ENCODE measurements around the gene DNAJB1.

DNAJB1 gene

DNA sequence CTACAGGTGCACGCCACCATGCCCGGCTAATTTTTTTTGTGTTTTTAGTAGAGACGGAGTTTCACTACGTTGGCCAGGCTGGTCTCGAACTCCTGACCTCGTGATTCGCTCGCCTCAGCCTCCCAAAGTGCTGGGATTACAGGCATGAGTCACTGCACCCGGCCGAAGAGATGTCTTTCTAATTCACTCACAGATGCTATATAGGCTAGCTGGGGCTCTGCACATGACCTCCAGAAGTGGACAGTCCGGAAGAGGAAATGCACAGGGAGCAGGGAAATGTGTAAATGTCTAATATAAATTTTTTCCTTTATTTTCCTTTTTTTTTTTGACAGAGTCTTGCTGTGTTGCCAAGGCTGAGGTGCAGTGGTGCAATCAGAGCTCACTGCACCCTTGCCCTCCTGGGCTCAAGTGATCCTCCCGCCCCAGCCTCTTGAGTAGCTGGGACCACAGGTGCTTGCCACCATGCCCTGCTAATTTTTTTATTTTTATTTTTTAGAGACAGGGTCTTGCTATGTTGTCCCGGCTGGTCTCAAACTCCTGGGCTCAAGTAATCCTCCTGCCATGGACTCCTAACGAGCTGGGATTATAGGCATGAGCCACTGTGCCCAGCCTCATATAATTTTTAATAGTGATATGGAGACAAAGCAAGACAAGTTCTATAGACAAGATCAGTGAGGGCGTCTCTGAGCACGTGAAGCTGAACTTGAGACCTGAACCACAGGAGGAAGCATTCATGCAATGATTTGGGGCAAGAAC is 30.6 kb downstream of the DNAJB1 start:
- DNase-seq (ENCODE audit: insufficient read length, low spot score) (no peak), FAIRE-seq (no peak)
- TF ChIP-seq SPI1 (IDR thresholded peaks at IDR 0.05; ENCODE audit: low read depth, low read length) (no peak), POLR2AphosphoS5 (IDR thresholded peaks at IDR 0.05; ENCODE audit: low read depth, low read length) (no peak), POLR2A (IDR thresholded peaks at IDR 0.05; ENCODE audit: low read depth, low read length) (no peak), PAX5 (IDR thresholded peaks at IDR 0.05; ENCODE audit: insufficient read depth, low read length, severe bottlenecking) (no peak), POU2F2 (IDR thresholded peaks at IDR 0.05; ENCODE audit: low read depth, low read length) (no peak), TAF1 (IDR thresholded peaks at IDR 0.05; ENCODE audit: low read depth, low read length) (no peak)

DNA sequence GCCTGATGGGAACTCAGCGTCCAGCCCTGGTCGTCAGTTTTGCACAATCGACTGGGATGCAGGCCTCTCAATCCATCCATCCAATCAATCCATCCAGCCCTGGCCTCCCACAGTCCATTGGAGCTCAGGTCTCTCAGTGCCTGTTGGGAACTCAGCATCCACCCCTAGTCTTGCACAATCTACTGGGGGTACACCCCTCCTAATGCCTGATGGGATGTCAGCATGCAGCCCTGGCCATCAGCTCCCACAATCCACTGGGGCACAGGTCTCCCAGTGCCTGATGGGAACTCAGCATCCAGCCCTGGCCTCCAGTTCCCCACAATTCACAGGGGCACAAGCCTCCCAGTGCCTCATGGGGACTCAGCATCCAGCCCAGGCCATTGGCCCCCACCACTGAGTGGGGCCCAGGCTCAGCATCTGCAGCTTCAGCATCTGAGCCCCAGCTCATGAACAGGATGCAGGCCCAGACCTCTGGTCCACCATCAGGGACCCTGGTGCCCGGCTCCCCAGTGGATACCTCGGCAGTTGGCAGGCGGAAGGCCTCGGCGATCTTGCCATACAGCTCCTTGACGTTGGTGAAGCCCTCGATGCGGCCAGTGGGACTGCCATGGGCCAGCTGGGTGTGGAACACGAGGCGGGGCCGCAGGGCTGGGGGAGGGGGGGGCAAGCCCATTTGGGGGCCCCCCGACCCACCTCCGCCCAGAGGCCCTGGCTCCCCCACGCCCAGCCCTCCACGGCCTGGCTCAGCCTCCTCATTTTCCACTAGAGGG is 35.8 kb downstream of the DNAJB1 start:
- FAIRE-seq (peak; percentile 55), DNase-seq (ENCODE audit: insufficient read length, low spot score) (no peak)
- TF ChIP-seq POU2F2 (IDR thresholded peaks at IDR 0.05; ENCODE audit: low read depth, low read length) (no peak), SPI1 (IDR thresholded peaks at IDR 0.05; ENCODE audit: low read depth, low read length) (no peak), PAX5 (IDR thresholded peaks at IDR 0.05; ENCODE audit: insufficient read depth, low read length, severe bottlenecking) (no peak), TAF1 (IDR thresholded peaks at IDR 0.05; ENCODE audit: low read depth, low read length) (no peak), POLR2A (IDR thresholded peaks at IDR 0.05; ENCODE audit: low read depth, low read length) (no peak), POLR2AphosphoS5 (IDR thresholded peaks at IDR 0.05; ENCODE audit: low read depth, low read length) (no peak)

DNA sequence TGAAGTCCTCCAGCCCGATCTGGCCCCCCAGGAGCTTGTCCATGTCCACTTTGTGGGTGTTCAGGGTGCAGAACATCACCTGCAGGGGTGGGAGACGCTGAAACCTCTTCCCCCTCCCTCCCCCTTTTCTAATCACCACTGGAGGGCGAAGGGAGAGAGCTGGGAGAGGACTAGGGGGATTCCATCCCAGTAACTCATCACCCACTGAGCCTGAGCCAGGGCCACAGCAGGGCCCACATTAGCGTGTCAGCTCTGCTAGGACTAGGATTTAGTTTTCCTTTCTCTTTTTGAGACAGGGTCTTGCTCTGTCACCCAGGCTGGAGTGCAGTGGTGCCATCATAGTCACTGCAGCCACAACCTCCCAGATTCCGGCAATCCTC is 37.5 kb downstream of the DNAJB1 start:
- FAIRE-seq (no peak), DNase-seq (ENCODE audit: insufficient read length, low spot score) (no peak)
- TF ChIP-seq POLR2AphosphoS5 (IDR thresholded peaks at IDR 0.05; ENCODE audit: low read depth, low read length) (no peak), POU2F2 (IDR thresholded peaks at IDR 0.05; ENCODE audit: low read depth, low read length) (no peak), POLR2A (IDR thresholded peaks at IDR 0.05; ENCODE audit: low read depth, low read length) (no peak), TAF1 (IDR thresholded peaks at IDR 0.05; ENCODE audit: low read depth, low read length) (no peak), SPI1 (IDR thresholded peaks at IDR 0.05; ENCODE audit: low read depth, low read length) (no peak), PAX5 (IDR thresholded peaks at IDR 0.05; ENCODE audit: insufficient read depth, low read length, severe bottlenecking) (no peak)

DNA sequence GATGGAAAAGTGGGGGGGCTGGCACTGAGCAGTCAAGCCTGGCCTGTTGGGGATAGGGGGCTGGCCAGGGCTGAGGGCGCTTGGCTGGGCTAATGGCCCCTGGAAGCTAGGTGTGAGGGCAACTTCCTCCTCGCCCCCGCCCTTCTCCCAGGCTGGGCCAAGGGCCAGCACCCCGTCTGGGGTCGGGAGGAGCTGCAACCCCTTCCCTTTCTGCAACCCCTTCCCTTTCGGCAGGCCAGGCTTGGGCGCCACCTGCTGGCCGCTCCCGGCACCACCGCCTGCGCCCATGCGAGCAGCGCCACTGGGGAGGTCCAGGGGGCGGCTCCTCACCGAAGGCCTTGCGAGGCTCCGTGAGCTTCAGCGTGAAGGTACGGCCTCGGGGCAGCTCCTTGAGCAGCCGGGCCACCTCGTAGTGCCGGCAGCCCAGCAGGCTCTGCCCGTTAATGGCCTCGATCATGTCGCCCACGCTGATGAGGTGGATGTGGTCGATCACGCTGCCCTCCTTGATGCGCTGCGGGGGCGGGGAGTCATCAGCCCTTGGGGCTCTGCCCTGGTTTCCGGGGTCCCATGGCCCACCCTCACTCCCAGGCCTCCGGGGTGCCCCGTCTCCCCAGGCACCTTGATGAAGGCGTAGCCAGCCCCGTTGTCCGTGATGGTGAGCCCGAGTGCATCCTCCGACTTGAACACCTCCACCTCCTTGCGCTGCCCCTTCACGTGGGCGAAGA is 38.1 kb downstream of the DNAJB1 start:
- TF ChIP-seq SPI1 (IDR thresholded peaks at IDR 0.05; ENCODE audit: low read depth, low read length), result no peak
- TF ChIP-seq POLR2A (IDR thresholded peaks at IDR 0.05; ENCODE audit: low read depth, low read length), result no peak
- no peak for TF ChIP-seq PAX5 (IDR thresholded peaks at IDR 0.05; ENCODE audit: insufficient read depth, low read length, severe bottlenecking)
- no peak for TF ChIP-seq POU2F2 (IDR thresholded peaks at IDR 0.05; ENCODE audit: low read depth, low read length)
- no peak for TF ChIP-seq TAF1 (IDR thresholded peaks at IDR 0.05; ENCODE audit: low read depth, low read length)
- no peak for TF ChIP-seq POLR2AphosphoS5 (IDR thresholded peaks at IDR 0.05; ENCODE audit: low read depth, low read length)
- peak; percentile 91 for DNase-seq (ENCODE audit: insufficient read length, low spot score)
- FAIRE-seq, result peak; percentile 83

DNA sequence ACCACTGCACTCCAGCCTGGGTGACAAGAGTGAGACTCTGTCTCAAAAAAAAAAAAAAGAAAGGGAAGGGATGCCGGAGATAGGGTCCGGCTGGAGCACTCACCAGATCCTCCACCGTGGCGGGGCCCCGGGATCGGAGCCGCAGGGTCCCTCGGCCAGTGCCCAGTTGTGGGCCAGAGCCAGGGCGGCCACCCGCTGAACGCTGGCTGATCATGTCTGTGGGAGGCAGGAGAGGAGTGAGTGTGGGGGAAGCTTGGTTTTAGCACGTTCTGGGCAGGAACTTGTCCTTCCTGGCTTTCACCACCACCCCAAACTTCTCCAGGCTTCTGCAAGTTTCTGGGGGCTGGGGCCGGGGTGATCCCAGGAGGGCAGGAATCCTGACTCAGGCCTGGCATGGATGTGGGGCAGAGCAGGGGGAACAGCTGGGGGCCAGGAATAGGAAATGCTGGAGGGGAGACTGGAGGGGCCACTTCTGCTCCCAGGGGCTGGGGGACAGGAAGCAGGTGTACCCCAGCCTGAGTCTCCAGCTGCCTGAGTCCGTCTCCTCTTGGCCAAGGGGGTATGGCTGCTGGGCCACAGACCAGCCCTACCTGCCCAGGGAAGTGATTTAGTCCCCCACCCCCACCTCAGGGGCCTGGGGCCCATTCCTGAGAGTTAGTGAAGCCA is 38.8 kb downstream of the DNAJB1 start:
- no peak for FAIRE-seq
- TF ChIP-seq POLR2A (IDR thresholded peaks at IDR 0.05; ENCODE audit: low read depth, low read length) (no peak), POU2F2 (IDR thresholded peaks at IDR 0.05; ENCODE audit: low read depth, low read length) (no peak), POLR2AphosphoS5 (IDR thresholded peaks at IDR 0.05; ENCODE audit: low read depth, low read length) (no peak), TAF1 (IDR thresholded peaks at IDR 0.05; ENCODE audit: low read depth, low read length) (no peak)
- no peak for DNase-seq (ENCODE audit: insufficient read length, low spot score)

DNA sequence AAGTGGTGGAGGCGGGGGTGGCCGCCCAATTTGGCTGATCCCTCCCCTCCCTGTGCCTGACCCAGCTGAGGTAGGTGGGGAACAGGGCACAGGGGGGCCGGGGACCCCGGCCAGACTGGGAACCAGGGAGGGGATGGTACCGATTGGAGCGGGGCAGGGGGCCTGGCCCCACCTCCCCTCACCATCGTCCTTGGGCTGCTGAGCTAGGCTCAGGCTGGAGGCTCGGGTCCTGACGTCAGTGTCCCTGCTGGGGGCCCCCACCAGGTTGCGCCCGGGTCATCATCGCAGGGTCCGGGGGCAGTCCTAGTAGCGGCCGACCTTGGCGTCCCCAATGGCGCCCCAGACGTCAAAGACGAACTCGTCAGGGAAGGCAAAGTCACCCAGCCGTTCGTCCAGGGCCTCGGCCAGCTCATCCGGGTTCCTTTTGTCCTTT is 40.1 kb downstream of the DNAJB1 start:
- FAIRE-seq (no peak), DNase-seq (ENCODE audit: insufficient read length, low spot score) (no peak)
- TF ChIP-seq SPI1 (IDR thresholded peaks at IDR 0.05; ENCODE audit: low read depth, low read length), result no peak
- TF ChIP-seq POLR2A (IDR thresholded peaks at IDR 0.05; ENCODE audit: low read depth, low read length), result no peak
- TF ChIP-seq TAF1 (IDR thresholded peaks at IDR 0.05; ENCODE audit: low read depth, low read length), result no peak
- no peak for TF ChIP-seq PAX5 (IDR thresholded peaks at IDR 0.05; ENCODE audit: insufficient read depth, low read length, severe bottlenecking)
- TF ChIP-seq POU2F2 (IDR thresholded peaks at IDR 0.05; ENCODE audit: low read depth, low read length), result no peak
- TF ChIP-seq POLR2AphosphoS5 (IDR thresholded peaks at IDR 0.05; ENCODE audit: low read depth, low read length), result no peak

DNA sequence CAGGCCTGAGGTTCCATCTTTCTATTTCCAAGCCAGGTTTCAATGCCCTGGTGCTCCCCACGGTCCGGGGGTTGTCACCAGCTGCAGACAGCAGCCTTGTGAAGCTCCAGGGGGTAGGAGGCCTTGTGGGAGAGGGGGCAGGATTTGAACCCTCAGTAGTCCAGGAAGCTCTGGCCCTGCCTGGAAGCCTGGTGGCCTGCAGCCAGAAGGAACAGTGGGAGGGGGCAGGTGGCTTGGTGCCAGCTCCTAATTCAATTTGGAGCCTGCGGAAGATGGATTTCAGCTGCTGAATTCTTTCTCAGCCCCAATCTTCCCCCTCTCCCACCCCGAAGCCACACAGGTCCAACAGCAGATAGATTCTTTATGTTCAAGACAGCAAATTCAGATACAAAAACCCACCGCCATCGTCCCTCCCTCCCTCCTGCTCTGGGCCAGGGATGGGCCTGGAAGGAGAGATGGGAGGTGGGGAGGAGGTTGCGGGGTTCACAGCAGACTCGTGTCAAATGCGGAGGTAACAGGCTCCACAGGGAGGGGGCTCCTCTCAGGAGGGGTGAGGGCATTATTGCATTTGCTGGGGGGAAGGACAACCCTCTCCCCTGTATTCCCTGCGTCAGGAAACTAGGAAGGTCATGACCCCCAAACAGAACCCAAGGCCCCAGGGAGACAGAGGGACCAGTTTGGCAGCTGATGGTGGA is 40.6 kb downstream of the DNAJB1 start:
- DNase-seq (ENCODE audit: insufficient read length, low spot score) (no peak), FAIRE-seq (no peak)
- TF ChIP-seq POU2F2 (IDR thresholded peaks at IDR 0.05; ENCODE audit: low read depth, low read length) (no peak), PAX5 (IDR thresholded peaks at IDR 0.05; ENCODE audit: insufficient read depth, low read length, severe bottlenecking) (no peak), TAF1 (IDR thresholded peaks at IDR 0.05; ENCODE audit: low read depth, low read length) (no peak), POLR2AphosphoS5 (IDR thresholded peaks at IDR 0.05; ENCODE audit: low read depth, low read length) (no peak), SPI1 (IDR thresholded peaks at IDR 0.05; ENCODE audit: low read depth, low read length) (no peak), POLR2A (IDR thresholded peaks at IDR 0.05; ENCODE audit: low read depth, low read length) (no peak)

DNA sequence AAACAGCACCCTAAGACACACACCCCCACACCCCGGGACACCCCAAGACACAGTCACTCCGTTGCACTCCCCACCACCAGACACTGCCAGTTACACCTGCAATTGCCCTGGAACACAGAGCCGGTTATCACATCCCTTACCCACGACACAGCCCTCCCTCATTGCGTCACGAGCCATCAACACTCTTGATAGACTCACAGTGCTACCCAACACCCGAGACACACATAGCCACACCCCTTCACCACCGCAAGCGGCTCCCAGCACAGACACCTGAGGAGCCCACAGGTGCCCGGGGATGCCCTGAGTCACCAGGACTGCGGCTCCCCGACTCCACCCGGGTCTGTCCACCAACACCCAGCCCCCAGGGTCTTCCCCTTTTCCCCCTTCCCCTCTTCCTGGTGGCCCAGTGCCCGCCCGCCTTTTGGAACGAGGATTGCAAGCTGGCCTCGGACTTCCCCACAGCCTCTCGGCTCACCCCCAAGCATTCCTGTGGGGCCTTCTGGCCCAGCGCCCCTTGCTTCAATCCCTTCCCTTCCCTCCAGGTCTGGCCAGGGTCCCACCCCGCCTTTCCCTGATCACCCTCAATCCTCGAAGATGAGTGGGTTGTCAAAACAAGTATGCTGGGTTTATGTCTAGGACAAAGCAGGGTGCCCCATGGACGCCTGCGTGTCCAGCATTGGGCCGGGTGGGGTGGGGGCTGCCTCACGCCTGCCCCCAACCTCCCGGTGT is 41.4 kb downstream of the DNAJB1 start:
- TF ChIP-seq TAF1 (IDR thresholded peaks at IDR 0.05; ENCODE audit: low read depth, low read length) (no peak), POLR2AphosphoS5 (IDR thresholded peaks at IDR 0.05; ENCODE audit: low read depth, low read length) (no peak), POLR2A (IDR thresholded peaks at IDR 0.05; ENCODE audit: low read depth, low read length) (no peak), PAX5 (IDR thresholded peaks at IDR 0.05; ENCODE audit: insufficient read depth, low read length, severe bottlenecking) (no peak), POU2F2 (IDR thresholded peaks at IDR 0.05; ENCODE audit: low read depth, low read length) (no peak), SPI1 (IDR thresholded peaks at IDR 0.05; ENCODE audit: low read depth, low read length) (no peak)
- DNase-seq (ENCODE audit: insufficient read length, low spot score) (no peak), FAIRE-seq (no peak)

All from GM12891 (cell line).